Right lobe of liver (tissue), 6 donors: ENCODE measurements around the gene FLNB. TPM values are rescaled to one million over a fixed set of nuclear protein-coding genes. Genes with fewer than 3 reads are reported as not detected.

Experiments used
- ATAC-seq, 4 donors: fragments of 200-7000 bp; cut with Tn5 transposase; one replicate each; pipeline ENCODE4 v1.9.1; 2020; ENCODE audit warnings: mild to moderate bottlenecking in 4 of 4, moderate library complexity in 4 of 4
- DNase-seq, 3 donors: peaks; one replicate each; pipeline ENCODE4 v3.0.0-alpha.2; 2020
- H3K27ac ChIP-seq, 3 donors: fragments of 200-600 bp; one replicate each; pipeline ENCODE4 v1.8.0; 2022
- H3K27me3 ChIP-seq, 2 donors: fragments of 200-600 bp; one replicate each; pipeline ENCODE4 v1.8.0; 2022
- H3K36me3 ChIP-seq, 4 donors: fragments of 200-600 bp; sonication (generic) in 1 of 4; one replicate each; pipeline versions ENCODE4 v1.5.1 to v1.8.0; 2017 to 2022; ENCODE audit warnings: control low read depth in 1 of 4
- H3K4me1 ChIP-seq, 4 donors: fragments of 200-600 bp; sonication (generic) in 1 of 4; one replicate each; pipeline versions ENCODE4 v1.5.1 to v1.8.0; 2017 to 2022; ENCODE audit warnings: control low read depth in 1 of 4
- H3K4me3 ChIP-seq, 3 donors: fragments of 200-600 bp; one replicate each; pipeline ENCODE4 v1.8.0; 2022
- H3K9me3 ChIP-seq, 4 donors: fragments of 200-600 bp; sonication (generic) in 1 of 4; one replicate each; pipeline versions ENCODE4 v1.5.1 to v1.8.0; 2017 to 2022; ENCODE audit warnings: control low read depth in 1 of 4
- POLR2A ChIP-seq: fragments of 450-650 bp; IDR thresholded peaks from one replicate; pipeline ENCODE4 v1.6.1; 2017; ENCODE audit warnings: antibody characterized with exemption, mild to moderate bottlenecking
- WGBS: methylation state at CpG from one replicate; pipeline ENCODE4 v1.1.6; 2018; ENCODE audit warnings: low coverage, low lambda C conversion rate; ENCODE audit not compliant: insufficient coverage; ENCODE audit errors: missing lambda C conversion rate; 5-methylcytosine and 5-hydroxymethylcytosine counted together
- intact Hi-C, 2 donors: fragments of 100-400 bp; cut with DNase I; formaldehyde crosslinking; loops; one replicate each; pipeline versions ENCODE4 v1.11.2 to v1.14.1; 2022
- total RNA-seq, 6 experiments: library from RNA; depleted of rRNA in 2 of 6; stranded (reverse); fragments of >200 nt in 2 of 6; fragmentation: NEBNext Ultra II Directional in 3 of 6; extraction: Animal tissue kit (Norgen Biotek cat#: 25700) in 3 of 6; gene quantifications; one replicate each; pipeline versions ENCODE4 v1.1.0 to v1.2.4, GENCODE V29; 2016 to 2023
- TF ChIP-seq, protein P1 (sequence below), 4 donors: fragments of 200-600 bp in 3 of 4; fragments of 450-650 bp in 1 of 4; IDR thresholded peaks; one replicate each; pipeline versions ENCODE4 v1.5.1 to v1.8.0; 2016 to 2022; ENCODE audit warnings: antibody characterized with exemption in 4 of 4, mild to moderate bottlenecking in 2 of 4
- donor health status: DM: no; HTN: yes; CAD: no.
- donor health status: DM: no; HTN: no; CAD: no.
- donor health status: DM: no; HTN: no; CAD: no.
- donor health status: DM: no; HTN: yes; CAD: no.
- donor health status: DM: no; HTN: yes; CAD: no.

Gene FLNB
- total RNA-seq, 6 experiments from 2014 or later, result 48.4 to 109 (median 97.8) TPM

DNA sequence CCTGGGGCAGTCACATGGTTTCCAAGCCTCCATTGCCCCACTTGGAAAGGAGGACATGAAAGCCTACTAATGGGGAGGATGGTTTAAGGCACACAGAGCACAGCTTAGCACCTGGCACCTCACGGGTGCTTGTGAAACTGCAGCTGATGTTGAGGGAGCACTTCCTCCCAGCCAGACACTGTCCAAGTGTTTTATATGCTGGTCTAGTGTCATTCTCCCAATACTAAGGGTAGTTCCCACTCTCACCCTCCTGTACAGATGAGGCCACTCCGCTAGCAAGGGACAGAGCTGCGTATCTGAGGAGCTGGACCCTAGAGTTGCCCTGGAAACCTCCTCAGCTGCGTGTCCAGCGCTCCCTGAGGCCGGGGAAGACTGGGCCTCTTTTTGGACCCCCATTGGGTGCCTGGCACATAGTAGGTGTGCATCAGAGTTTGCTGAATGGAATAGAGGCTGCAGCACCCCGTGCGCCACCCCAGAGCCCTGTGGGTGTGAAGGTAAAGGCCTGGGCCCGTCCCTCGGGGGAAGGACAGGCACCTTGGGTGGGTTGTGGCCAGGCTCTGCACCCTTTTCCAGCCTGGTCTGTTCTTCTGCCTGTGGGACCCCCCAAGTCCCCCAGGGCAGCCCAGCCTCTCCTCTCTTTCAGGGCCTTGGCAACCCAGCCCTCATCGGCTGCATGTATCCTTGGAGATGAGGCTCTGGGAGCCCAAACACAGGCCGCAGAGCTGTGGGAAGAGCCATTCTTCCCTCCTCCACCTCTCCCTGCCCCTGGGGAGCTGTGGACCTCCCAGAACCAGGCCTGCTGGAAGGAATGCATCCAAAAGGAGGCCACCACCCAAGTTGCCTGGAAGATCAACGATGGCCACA, 171.2 kb downstream of the FLNB start:
- intact Hi-C loops, result loop anchor here (5.0 to 10.0 kb wide), 3 partner anchors 118 to 235 kb away; partner anchors contain the start of gene FLNB (in 2 of the 2)
- Histone ChIP-seq H3K36me3 (no peaks in the 10 kb centered on the region), H3K4me1 (peaks cover 3 to 54% (median 19%) of the 10 kb centered on the region in 4 donors), H3K27ac (peak overlapping the region in 1 of 3 donors; percentile 90), H3K9me3 (no peaks in the 10 kb centered on the region), H3K27me3 (no peaks in the 10 kb centered on the region), H3K4me3 (no peak overlapping the region)
- no peak for TF ChIP-seq POLR2A
- TF ChIP-seq, protein P1, sequence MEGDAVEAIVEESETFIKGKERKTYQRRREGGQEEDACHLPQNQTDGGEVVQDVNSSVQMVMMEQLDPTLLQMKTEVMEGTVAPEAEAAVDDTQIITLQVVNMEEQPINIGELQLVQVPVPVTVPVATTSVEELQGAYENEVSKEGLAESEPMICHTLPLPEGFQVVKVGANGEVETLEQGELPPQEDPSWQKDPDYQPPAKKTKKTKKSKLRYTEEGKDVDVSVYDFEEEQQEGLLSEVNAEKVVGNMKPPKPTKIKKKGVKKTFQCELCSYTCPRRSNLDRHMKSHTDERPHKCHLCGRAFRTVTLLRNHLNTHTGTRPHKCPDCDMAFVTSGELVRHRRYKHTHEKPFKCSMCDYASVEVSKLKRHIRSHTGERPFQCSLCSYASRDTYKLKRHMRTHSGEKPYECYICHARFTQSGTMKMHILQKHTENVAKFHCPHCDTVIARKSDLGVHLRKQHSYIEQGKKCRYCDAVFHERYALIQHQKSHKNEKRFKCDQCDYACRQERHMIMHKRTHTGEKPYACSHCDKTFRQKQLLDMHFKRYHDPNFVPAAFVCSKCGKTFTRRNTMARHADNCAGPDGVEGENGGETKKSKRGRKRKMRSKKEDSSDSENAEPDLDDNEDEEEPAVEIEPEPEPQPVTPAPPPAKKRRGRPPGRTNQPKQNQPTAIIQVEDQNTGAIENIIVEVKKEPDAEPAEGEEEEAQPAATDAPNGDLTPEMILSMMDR (IDR thresholded peaks at IDR 0.05), result no peak
- ATAC-seq, result peak; percentile 2 to 24 (median 4)
- 76% methylated on average over 3 of the region's 13 CpGs for WGBS
- no peak for DNase-seq

DNA sequence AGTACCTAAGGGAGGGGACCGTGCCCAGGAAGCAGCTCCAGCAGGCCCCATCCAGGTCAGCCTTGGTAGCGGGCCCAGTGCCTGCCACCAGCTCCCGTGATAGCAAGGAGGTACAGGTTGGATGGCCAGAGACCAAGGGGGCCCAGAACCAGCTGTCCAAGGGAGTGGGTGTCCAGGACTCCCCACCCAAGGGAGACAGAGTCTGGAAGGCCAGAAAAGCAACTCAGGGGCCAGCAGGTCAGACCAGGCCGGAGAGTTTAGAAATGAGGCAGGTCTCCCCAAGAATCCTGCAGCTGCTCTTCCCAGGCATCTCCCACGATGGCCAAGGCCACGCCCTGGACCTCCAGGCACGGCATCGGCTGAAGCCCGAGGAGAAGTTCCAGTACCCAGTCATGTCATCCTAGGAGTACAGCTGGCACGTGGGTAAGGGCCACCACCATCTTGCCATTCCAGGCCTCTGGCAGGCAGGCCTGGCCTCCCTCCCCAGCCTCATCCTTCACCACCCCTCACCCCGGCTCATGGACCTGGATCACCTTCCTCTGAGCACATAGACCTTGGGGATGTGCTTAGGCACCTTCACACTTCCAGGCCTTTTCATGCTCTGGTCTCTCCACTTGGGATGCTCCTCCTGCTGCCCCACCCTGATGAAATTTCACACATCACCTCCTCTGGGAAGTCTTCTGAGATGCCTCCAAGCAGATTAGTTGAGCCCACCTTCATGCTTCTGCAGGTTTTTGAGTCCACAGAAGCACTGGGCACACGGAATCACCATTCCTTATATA, 172.1 kb downstream of the FLNB start:
- TF ChIP-seq, protein P1 (IDR thresholded peaks at IDR 0.05), result no peak
- no peak for TF ChIP-seq POLR2A
- no peak for ATAC-seq
- Histone ChIP-seq H3K27me3 (no peaks in the 10 kb centered on the region), H3K9me3 (no peaks in the 10 kb centered on the region), H3K4me1 (peaks cover 3 to 45% (median 14%) of the 10 kb centered on the region in 4 donors), H3K27ac (no peak overlapping the region), H3K4me3 (no peak overlapping the region), H3K36me3 (no peaks in the 10 kb centered on the region)
- intact Hi-C loops, result loop anchor here (5.0 to 10.0 kb wide), 2 partner anchors 117 to 235 kb away; no protein-coding TSS in a partner anchor
- no peak for DNase-seq
- WGBS, result 86% methylated on average over 1 of the region's 12 CpGs

DNA sequence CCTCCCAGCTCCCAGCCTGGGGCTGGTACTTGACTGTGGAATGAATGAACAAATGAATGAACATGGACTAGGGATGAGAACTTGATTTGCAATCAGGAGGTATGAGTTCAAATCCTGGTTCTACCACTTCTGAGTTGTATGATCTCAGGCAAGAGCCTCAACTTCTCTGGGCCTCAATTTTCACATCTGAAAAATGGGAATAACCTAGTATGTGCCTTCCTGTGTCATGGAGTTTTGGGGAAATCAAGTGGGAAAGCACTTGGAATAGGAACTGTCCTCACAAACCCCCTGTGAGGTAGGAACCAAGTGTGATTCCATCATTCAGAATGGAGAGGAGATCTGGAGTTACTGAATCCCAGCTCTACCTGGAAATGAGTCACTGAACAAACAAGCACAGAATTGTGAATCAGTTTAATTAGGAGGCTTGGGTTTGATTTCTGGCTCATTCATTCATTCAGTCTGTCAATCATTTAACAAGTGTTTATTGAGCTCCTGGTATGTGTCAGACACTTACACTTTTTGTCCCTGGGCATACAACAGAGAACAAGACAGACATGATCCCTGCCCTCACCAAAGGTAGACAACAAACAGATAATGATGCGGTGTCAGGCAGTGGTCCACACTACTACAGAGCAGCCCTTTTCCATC, 172.8 kb downstream of the FLNB start:
- TF ChIP-seq POLR2A, result no peak
- TF ChIP-seq, protein P1 (IDR thresholded peaks at IDR 0.05), result no peak
- DNase-seq (no peak), ATAC-seq (peak in 2 of 4 donors; percentile 26 to 54)
- Histone ChIP-seq H3K36me3 (no peaks in the 10 kb centered on the region), H3K4me1 (peaks cover 0 to 39% (median 7%) of the 10 kb centered on the region in 4 donors), H3K27me3 (no peaks in the 10 kb centered on the region), H3K4me3 (no peak overlapping the region), H3K27ac (no peak overlapping the region), H3K9me3 (no peaks in the 10 kb centered on the region)
- 50% methylated on average over 1 of the region's 1 CpG for WGBS
- intact Hi-C loops, result loop anchor here (5.0 to 10.0 kb wide), 2 partner anchors 116 to 234 kb away; no protein-coding TSS in a partner anchor

DNA sequence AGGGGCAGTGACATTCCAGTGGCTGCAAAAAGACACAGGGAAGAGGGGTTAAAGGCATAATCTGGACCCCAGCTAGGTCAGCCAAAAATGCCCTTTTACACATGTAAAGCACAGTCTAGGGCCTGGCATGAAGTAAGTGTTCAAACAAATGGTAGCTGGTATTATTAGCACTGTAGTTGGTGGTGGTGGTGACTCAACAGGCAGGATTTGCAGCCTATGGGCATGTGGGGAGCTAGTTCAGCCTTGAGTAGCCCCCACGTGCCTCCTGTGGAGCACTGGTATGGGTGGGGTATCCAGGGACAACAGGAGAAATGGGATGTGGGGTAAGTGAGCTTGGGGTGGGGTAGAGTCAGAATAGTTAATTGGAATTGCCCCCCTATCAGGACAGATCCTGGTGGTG, 175.0 kb downstream of the FLNB start:
- intact Hi-C loops, result loop anchor here (5.0 to 10.0 kb wide), 2 partner anchors 114 to 232 kb away; no protein-coding TSS in a partner anchor
- no peak for TF ChIP-seq POLR2A
- TF ChIP-seq, protein P1 (IDR thresholded peaks at IDR 0.05), result no peak
- DNase-seq (no peak), ATAC-seq (no peak)
- Histone ChIP-seq H3K27ac (no peak overlapping the region), H3K4me3 (no peak overlapping the region), H3K4me1 (peaks cover under 1 to 22% (median 6%) of the 10 kb centered on the region in 4 donors), H3K9me3 (no peaks in the 10 kb centered on the region), H3K36me3 (no peaks in the 10 kb centered on the region), H3K27me3 (no peaks in the 10 kb centered on the region)
- WGBS, result 56% methylated on average over 1 of the region's 1 CpG
